Fibroblast of lung (primary cell): ENCODE results near the gene SORCS2.

Source experiments
- EZH2 ChIP-seq: IDR thresholded peaks from 2 replicates; pipeline ENCODE4 v1.5.1; 2012; ENCODE audit warnings: low read length, control low read depth, mild to moderate bottlenecking; ENCODE audit errors: missing control alignments
- TF ChIP-seq, protein P1 (sequence below), 2 donors: IDR thresholded peaks in 1 of 2; conservative IDR thresholded peaks in 1 of 2; 1 replicate in 1 of 2; 2 replicates in 1 of 2; pipeline ENCODE4 v1.5.1; 2011 to 2012; ENCODE audit warnings: low read length in 2 of 2, control low read depth in 1 of 2, inconsistent platforms in 1 of 2, low read depth in 1 of 2, mild to moderate bottlenecking in 1 of 2

DNA sequence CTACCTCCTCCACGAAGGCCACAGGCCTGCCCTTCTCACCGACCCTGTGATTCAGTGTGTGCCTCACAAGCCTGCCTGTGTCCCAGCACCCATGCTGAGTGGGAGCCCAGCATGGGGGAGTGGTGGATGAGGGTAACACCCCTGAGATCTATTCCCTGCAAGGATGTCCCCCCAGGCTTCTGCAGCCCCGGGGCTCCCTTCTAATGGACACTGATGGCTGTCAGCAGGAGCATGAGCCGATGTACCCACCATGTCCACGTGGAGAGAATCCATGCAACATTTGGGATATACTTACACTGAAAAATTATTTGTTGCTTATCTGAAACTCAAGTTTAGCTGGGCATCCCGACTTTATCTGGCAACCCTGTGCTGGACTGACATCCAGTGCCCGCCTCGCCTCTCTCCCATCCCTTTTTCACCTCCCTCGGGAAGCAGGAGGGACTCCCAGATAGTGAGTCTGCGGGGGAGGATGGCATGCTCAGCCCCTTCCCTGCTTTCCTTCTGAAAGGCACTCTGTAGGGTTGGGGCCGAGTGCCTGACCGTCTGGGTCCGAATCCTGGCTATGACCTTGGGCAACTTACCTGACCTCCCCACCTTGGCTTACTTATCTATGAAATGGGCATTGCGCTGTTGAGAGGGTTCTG lies 46.9 kb upstream of the SORCS2 start:
- TF ChIP-seq, protein P1, sequence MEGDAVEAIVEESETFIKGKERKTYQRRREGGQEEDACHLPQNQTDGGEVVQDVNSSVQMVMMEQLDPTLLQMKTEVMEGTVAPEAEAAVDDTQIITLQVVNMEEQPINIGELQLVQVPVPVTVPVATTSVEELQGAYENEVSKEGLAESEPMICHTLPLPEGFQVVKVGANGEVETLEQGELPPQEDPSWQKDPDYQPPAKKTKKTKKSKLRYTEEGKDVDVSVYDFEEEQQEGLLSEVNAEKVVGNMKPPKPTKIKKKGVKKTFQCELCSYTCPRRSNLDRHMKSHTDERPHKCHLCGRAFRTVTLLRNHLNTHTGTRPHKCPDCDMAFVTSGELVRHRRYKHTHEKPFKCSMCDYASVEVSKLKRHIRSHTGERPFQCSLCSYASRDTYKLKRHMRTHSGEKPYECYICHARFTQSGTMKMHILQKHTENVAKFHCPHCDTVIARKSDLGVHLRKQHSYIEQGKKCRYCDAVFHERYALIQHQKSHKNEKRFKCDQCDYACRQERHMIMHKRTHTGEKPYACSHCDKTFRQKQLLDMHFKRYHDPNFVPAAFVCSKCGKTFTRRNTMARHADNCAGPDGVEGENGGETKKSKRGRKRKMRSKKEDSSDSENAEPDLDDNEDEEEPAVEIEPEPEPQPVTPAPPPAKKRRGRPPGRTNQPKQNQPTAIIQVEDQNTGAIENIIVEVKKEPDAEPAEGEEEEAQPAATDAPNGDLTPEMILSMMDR (conservative IDR thresholded peaks at IDR 0.05 in 1 of 2, IDR thresholded peaks at IDR 0.05 in 1 of 2; ENCODE audit: low read depth in 1 of 2, low read length in 2 of 2), result no peak
- no peak for TF ChIP-seq EZH2
